ENCODE results near the gene PAPOLA.

GRCh38 chr14:96583569-96584041, 81.4 kb downstream of the PAPOLA start:
- TF ChIP-seq CTCF (IDR thresholded peaks at IDR 0.05) = no peak
- no peak for TF ChIP-seq POLR2A (IDR thresholded peaks at IDR 0.05)

Measured in thyroid gland (tissue), 4 donors.